ENCODE data around the gene RAPGEF4. TPM values are rescaled to one million over a fixed set of nuclear protein-coding genes. Genes with fewer than 3 reads are reported as not detected.

RAPGEF4 gene
- total and polyA plus RNA-seq, 2 of the 13 experiments (the other 11 are each of a cell fraction or from before 2014, with no cell fraction given) = 0.78 to 0.91 TPM

DNA sequence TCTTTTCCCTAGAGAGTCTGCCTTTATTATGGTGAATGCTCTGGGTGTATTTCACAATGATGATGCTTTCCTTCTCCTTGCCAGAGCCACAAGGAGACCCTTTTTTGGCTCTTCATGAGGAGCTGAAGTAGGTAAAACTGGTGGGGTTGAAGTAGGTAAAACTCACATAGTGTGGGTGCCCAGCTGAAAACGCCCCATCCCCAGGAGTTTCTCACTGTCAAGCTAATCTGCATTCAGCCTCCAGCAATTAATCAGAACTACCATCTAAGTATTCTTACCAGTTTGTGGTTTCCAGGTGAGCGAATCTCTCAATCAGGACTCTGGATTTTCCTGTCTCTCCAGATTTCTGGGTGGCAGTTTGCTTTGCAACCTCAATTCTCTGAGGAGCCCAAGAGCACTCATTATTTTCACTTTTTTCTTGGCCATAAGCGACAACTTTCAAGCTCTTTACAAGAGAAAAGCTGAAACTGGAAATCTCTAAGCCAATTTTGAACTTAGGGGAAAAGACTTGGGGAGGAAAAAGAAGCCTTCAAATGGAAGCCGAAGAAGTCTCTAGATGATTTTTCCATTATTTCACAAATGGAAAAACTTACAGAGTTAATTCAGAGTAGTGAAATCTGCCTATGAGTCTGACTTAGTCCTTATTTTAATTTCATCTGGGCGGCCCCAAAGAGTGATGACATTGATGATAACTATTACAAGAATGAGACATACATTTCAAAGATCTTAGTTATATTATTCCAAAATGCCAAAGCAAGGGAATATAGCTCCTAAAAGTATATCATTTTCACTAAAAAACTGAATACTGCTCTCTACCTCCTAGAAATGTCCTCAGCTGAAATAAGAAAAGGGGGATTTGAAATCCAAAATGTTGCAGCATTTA, 218.6 kb downstream of the RAPGEF4 start:
- POLR2A ChIA-PET = no interaction called here
- whole genome bisulfite sequencing (ENCODE audit: low lambda C conversion rate) = 23% methylated on average over 5 of the region's 5 CpGs
- BruUV-seq (replicated peaks) = no TSS peak
- H3K27me3 ChIP-seq (ENCODE audit: control insufficient read depth in 1 of 2, insufficient read depth in 2 of 2, low read length in 2 of 2) = peaks cover 0 to 9% of the 10 kb centered on the region in 2 experiments; a peak in 4 of 5 replicates
- intact Hi-C loops (cut with micrococcal nuclease; ENCODE audit: unreplicated experiment) (no loop called here), in situ Hi-C loops (cut with HindIII; ENCODE audit: extremely low pct_ligation_motif_present, low pct_unique_long_range_greater_than_20kb) (no loop called here)
- CTCF ChIA-PET (ENCODE audit: low intra/inter-chr PET ratio, low total read pairs) = no interaction called here
- DNase-seq (ENCODE audit: low spot score) = no peak
- no peak overlapping the region for H3K4me2 ChIP-seq (ENCODE audit: low read depth, low read length)
- no peak overlapping the region for H3K27ac ChIP-seq (ENCODE audit: extremely low read length, insufficient read depth, low read length)
- no peak overlapping the region for H3K9ac ChIP-seq (ENCODE audit: insufficient read depth, low read depth, low read length)
- H3K79me2 ChIP-seq (ENCODE audit: insufficient read depth, low read length) = no peaks in the 10 kb centered on the region
- no peaks in the 10 kb centered on the region for H3K4me1 ChIP-seq (ENCODE audit: insufficient read depth, low read length)
- H2AFZ ChIP-seq (ENCODE audit: low read length) = no peak overlapping the region
- no peak for ATAC-seq
- no peaks in the 10 kb centered on the region for H4K20me1 ChIP-seq (ENCODE audit: insufficient read depth, low read length)
- no peaks in the 10 kb centered on the region for H3K36me3 ChIP-seq (replicated peaks in 1 of 2; ENCODE audit: control insufficient read depth in 1 of 2, insufficient read depth in 2 of 2, low read length in 2 of 2)
- no peak for FAIRE-seq
- H3K9me3 ChIP-seq (ENCODE audit: low read length) = no peaks in the 10 kb centered on the region
- H3K4me3 ChIP-seq (replicated peaks in 1 of 3; ENCODE audit: insufficient read depth in 1 of 3, low read depth in 2 of 3, low read length in 3 of 3) = no peak overlapping the region
- TF ChIP-seq POLR2A (IDR thresholded peaks at IDR 0.05; ENCODE audit: insufficient read depth in 1 of 2, low read depth in 2 of 2, low read length in 2 of 2) (no peak), ZFP36 (IDR thresholded peaks at IDR 0.05; ENCODE audit: borderline replicate concordance, low read depth, low read length, partially characterized antibody) (no peak), FOXA1 (IDR thresholded peaks at IDR 0.05) (no peak), FOXA1 (CRISPR knock-in tag; IDR thresholded peaks at IDR 0.05) (no peak), ZFP62 (CRISPR knock-in tag; IDR thresholded peaks at IDR 0.05) (no peak), ZNF432 (CRISPR knock-in tag; IDR thresholded peaks at IDR 0.05; ENCODE audit: borderline replicate concordance) (no peak), POLR2AphosphoS2 (IDR thresholded peaks at IDR 0.05; ENCODE audit: low read depth, low read length) (no peak), MED1 (CRISPR knock-in tag; IDR thresholded peaks at IDR 0.05) (no peak), ZNF883 (CRISPR knock-in tag; IDR thresholded peaks at IDR 0.05; ENCODE audit: not compliant biosample characterization) (no peak), ZSCAN22 (CRISPR knock-in tag; IDR thresholded peaks at IDR 0.05) (no peak), MBNL3 (CRISPR knock-in tag; conservative IDR thresholded peaks at IDR 0.05) (no peak), ATF7 (IDR thresholded peaks at IDR 0.05) (no peak), ATF7 (CRISPR knock-in tag; IDR thresholded peaks at IDR 0.05) (no peak)
- TF ChIP-seq, protein P1, sequence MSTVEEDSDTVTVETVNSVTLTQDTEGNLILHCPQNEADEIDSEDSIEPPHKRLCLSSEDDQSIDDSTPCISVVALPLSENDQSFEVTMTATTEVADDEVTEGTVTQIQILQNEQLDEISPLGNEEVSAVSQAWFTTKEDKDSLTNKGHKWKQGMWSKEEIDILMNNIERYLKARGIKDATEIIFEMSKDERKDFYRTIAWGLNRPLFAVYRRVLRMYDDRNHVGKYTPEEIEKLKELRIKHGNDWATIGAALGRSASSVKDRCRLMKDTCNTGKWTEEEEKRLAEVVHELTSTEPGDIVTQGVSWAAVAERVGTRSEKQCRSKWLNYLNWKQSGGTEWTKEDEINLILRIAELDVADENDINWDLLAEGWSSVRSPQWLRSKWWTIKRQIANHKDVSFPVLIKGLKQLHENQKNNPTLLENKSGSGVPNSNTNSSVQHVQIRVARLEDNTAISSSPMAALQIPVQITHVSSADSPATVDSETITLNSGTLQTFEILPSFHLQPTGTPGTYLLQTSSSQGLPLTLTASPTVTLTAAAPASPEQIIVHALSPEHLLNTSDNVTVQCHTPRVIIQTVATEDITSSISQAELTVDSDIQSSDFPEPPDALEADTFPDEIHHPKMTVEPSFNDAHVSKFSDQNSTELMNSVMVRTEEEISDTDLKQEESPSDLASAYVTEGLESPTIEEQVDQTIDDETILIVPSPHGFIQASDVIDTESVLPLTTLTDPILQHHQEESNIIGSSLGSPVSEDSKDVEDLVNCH (CRISPR knock-in tag; IDR thresholded peaks at IDR 0.05) = no peak
- TF ChIP-seq, protein P2, sequence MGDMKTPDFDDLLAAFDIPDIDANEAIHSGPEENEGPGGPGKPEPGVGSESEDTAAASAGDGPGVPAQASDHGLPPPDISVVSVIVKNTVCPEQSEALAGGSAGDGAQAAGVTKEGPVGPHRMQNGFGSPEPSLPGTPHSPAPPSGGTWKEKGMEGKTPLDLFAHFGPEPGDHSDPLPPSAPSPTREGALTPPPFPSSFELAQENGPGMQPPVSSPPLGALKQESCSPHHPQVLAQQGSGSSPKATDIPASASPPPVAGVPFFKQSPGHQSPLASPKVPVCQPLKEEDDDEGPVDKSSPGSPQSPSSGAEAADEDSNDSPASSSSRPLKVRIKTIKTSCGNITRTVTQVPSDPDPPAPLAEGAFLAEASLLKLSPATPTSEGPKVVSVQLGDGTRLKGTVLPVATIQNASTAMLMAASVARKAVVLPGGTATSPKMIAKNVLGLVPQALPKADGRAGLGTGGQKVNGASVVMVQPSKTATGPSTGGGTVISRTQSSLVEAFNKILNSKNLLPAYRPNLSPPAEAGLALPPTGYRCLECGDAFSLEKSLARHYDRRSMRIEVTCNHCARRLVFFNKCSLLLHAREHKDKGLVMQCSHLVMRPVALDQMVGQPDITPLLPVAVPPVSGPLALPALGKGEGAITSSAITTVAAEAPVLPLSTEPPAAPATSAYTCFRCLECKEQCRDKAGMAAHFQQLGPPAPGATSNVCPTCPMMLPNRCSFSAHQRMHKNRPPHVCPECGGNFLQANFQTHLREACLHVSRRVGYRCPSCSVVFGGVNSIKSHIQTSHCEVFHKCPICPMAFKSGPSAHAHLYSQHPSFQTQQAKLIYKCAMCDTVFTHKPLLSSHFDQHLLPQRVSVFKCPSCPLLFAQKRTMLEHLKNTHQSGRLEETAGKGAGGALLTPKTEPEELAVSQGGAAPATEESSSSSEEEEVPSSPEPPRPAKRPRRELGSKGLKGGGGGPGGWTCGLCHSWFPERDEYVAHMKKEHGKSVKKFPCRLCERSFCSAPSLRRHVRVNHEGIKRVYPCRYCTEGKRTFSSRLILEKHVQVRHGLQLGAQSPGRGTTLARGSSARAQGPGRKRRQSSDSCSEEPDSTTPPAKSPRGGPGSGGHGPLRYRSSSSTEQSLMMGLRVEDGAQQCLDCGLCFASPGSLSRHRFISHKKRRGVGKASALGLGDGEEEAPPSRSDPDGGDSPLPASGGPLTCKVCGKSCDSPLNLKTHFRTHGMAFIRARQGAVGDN (CRISPR knock-in tag; IDR thresholded peaks at IDR 0.05) = no peak

Measured in HepG2 (cell line).